MG63 (cell line): ENCODE data around the gene ZBTB20. TPM values are rescaled to one million over a fixed set of nuclear protein-coding genes. Genes with fewer than 3 reads are reported as not detected.

Source experiments
- DNase-seq: peaks from one replicate; pipeline ENCODE4 v3.0.0-alpha.2; 2020
- H3K27me3 ChIP-seq: fragments of 250-450 bp; sonication (Bioruptor Pico); 2 replicates; pipeline ENCODE4 v1.5.1; 2020; ENCODE audit warnings: mild to moderate bottlenecking, moderate library complexity
- H3K36me3 ChIP-seq: fragments of 250-450 bp; sonication (Bioruptor Pico); 2 replicates; pipeline ENCODE4 v1.5.1; 2020; ENCODE audit warnings: mild to moderate bottlenecking, moderate library complexity
- H3K4me3 ChIP-seq: fragments of 250-450 bp; sonication (Bioruptor Pico); 2 replicates; pipeline ENCODE4 v1.5.1; 2020; ENCODE audit warnings: mild to moderate bottlenecking, moderate library complexity
- H3K9me3 ChIP-seq: fragments of 250-450 bp; sonication (Bioruptor Pico); 2 replicates; pipeline ENCODE4 v1.5.1; 2020; ENCODE audit warnings: mild to moderate bottlenecking, moderate library complexity
- total RNA-seq: library from RNA; depleted of rRNA; stranded (reverse); fragments of >200 nt; shearing (Covaris generic); gene quantifications from 2 replicates; pipeline ENCODE4 v1.2.3, GENCODE V29; 2014; ENCODE audit warnings: low replicate concordance

Gene ZBTB20
- total RNA-seq, 1 experiment from 2014 or later = 6.5 TPM

DNA sequence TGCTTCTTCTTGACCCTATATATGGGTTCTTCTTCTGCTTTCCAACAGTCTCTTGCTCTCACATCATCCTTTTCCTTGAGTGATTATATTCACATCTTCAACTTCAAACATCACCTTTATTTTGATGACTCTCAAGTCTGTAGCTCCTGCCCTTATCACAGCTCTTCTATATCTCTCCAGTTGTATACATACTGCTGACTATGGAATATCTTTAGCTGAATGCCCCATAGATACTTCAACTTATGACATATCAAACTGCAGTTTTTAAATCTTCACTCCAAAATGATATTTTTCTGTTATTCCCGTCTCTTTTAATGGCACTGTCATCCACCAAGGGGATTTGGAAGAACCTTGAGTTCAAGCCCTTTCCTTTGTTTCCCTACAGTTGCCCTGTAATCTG, 139.1 kb downstream of the ZBTB20 start:
- H3K9me3 ChIP-seq = no peaks in the 10 kb centered on the region
- no peaks in the 10 kb centered on the region for H3K36me3 ChIP-seq
- no peak for DNase-seq
- H3K4me3 ChIP-seq = no peak overlapping the region
- no peaks in the 10 kb centered on the region for H3K27me3 ChIP-seq

DNA sequence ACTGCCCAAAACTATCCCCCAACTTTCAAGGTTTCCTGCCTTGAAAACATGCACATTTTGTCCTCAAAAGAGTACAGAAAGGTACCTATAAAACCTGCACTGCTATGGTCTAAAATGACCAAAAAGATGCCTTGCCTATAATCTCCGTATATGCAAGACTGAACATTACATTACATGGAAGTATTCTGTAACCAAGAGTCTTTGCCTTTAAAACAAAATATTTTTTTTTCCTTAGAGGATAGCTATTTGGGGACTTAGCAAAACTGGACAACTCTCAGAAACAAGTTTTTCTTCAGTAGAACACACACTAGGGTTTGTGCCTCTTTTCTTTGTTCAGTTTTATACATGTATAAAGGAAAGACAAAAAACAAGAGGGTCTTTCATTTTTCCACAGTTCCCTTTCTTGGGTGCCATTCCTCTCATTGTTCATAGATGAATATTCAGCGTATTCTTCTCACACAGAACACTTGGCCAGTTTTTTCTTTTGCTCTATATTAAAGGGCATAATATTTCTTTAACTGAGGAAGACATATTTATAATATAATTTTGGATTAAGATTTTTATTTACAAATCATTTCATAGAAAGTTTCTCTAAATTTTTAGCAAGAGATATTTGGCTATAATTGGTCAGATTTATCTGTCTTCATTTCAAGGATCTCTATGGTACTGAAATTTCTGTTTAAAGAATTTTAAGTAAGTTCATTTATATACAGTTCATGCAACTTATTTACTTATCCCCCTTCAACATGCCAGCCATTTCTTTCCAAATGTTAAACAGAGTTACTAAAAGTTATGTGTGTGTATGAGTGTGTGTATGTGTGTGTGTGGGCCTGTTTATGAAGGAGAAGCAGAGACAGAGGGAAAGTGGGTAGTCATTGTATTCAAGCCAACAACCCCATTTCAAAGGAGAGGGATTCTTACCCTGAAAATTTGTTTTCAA, 142.6 kb downstream of the ZBTB20 start:
- H3K27me3 ChIP-seq = no peaks in the 10 kb centered on the region
- no peak for DNase-seq
- H3K9me3 ChIP-seq = no peaks in the 10 kb centered on the region
- H3K36me3 ChIP-seq = no peaks in the 10 kb centered on the region
- no peak overlapping the region for H3K4me3 ChIP-seq

DNA sequence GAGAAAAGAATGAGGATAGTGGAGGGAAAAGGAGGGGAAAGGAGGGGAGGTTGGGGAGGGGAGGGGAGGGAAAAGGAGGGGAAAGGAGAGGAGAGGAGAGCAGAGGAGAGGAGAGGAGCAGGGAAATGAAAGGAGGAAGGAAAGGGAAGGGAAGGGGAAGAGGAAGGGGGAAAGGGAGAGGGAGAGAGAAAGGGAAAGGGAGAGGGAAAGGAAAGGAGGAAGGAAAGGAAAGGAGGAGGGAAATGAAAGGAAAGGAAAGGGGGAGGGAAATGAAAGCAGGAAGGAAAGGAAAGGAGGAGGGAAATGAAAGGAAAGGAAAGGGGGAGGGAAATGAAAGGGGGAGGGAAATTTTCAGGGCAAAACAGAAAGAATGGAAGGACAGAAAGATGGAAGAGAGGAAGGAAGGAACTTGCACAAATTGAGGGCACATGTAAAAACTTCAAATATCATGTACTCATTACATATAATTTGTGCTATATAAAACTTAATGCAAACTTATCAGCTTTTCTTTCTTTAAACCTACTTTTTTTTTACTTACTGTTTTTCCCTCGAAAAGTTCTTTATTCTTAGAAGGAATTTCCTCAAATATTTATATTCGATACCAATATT, 148.0 kb downstream of the ZBTB20 start:
- no peaks in the 10 kb centered on the region for H3K36me3 ChIP-seq
- H3K4me3 ChIP-seq = no peak overlapping the region
- no peaks in the 10 kb centered on the region for H3K27me3 ChIP-seq
- DNase-seq = no peak
- H3K9me3 ChIP-seq = no peaks in the 10 kb centered on the region

DNA sequence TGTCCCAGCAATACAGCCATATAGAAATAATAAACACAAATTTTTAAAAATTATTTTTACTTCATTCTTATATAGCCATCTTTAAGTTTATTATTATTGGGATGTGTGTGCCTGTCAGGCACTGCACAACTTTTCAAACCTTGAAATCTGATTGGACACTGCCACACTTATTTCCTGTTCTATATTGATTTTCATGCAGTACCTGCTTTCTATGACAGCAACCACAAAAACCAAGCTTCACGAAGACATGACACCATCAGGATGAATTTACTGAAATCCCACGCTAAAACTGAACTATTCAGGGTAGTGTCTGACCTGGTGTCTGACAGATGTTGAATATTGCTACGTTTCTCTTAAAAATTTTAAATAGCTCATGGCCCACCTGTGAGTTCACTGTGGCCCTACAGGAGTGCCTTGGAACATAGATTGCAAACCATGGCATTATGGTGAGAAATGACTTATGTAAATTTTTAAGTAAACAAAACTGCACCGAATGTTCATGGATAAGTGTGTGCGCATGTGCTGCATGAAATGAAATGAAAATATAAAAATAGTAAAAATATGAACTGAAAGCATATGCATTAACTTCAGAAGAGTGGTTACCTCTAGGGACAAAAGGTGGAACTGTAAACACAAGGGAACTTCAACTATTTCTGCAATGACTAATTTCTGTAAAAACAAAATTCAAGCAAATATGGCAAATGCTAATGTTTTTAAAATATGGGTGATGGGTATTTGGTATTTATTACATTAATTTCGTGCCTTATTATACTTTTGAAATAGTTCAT, 152.3 kb downstream of the ZBTB20 start:
- DNase-seq = no peak
- H3K4me3 ChIP-seq = no peak overlapping the region
- no peaks in the 10 kb centered on the region for H3K9me3 ChIP-seq
- no peaks in the 10 kb centered on the region for H3K36me3 ChIP-seq
- H3K27me3 ChIP-seq = no peaks in the 10 kb centered on the region

DNA sequence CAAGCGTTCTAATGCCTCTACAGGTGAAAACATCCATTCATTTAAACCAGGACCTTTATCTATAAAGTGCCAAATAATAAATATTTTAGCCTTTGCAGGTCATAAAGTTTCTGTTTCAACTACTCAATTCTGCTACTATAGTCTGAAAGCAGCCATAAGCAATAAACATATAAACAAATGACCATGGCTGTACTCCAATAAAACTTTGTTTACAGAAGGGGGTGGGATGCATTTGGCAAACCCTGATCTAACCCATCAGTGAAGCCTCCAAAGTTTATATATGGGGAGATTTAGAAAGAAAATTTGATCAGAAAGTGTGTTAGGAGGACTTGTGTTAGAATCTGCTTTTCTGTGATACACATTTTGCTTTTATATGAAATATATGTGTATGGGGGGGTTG, 161.3 kb downstream of the ZBTB20 start:
- no peaks in the 10 kb centered on the region for H3K9me3 ChIP-seq
- H3K27me3 ChIP-seq = no peaks in the 10 kb centered on the region
- H3K4me3 ChIP-seq = no peak overlapping the region
- no peak for DNase-seq
- H3K36me3 ChIP-seq = no peaks in the 10 kb centered on the region

DNA sequence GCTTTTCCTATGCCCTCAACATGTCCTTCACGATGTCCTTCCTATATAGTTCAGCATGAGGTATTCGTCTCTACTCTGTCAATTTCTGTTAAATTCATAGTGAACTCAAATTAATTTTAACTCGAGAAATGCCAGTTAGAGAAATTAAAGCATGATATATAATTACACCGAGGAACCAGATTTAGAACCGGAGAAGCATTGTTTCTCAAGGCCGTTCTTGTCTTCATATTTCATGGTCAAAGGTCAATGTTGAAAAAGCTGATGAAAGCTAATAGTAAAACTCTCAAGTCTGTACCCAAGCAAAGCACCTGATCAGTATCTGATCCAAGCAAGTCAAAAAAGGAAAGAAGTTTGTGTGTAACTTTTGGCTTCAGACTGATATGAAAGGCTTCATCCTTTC, 163.8 kb downstream of the ZBTB20 start:
- H3K27me3 ChIP-seq = no peaks in the 10 kb centered on the region

DNA sequence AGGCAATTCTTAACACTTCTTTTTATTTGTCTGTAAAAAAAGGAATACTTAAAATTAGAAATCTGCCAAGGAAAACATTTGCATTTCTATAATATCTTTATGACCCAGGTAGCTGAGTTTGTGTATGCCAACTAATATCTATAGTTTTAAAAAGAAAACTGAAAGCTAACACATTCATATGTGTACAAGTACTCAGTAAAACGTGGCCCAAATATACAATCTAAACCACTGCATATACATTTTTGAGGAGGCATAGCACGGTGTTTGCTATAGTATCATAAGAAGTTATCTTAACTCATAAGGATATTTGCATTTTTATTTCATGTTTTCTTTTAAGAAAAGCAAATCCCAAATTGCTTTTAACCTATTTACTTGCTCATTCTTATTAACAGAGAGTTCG, 172.7 kb downstream of the ZBTB20 start:
- DNase-seq = no peak
- no peak overlapping the region for H3K4me3 ChIP-seq
- H3K36me3 ChIP-seq = no peaks in the 10 kb centered on the region
- H3K27me3 ChIP-seq = no peaks in the 10 kb centered on the region
- H3K9me3 ChIP-seq = no peaks in the 10 kb centered on the region

More for the DNA sequence above, 163.8 kb downstream of the ZBTB20 start:
- Histone ChIP-seq H3K9me3 (no peaks in the 10 kb centered on the region), H3K36me3 (no peaks in the 10 kb centered on the region), H3K4me3 (no peak overlapping the region)
- no peak for DNase-seq

DNA sequence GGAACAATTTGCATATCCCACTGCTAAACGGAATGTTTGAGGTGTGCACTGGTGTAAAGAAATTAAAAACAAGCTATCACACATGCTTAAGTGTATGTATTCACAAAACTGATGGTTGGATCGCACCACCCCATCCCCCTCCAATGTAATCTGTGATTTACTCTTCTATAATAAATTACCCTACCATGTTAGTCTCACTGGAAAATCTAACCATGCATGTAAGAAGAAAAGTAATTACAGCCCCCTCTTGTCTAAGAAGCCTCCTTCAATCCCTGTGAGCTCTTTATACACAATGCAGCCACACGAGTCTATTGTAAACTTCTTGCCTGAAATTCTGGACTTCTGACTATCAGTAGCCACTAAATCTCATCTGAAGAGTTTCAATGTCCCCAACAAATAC, 173.6 kb downstream of the ZBTB20 start:
- Histone ChIP-seq H3K36me3 (no peaks in the 10 kb centered on the region), H3K27me3 (no peaks in the 10 kb centered on the region), H3K4me3 (no peak overlapping the region), H3K9me3 (no peaks in the 10 kb centered on the region)
- DNase-seq = no peak

DNA sequence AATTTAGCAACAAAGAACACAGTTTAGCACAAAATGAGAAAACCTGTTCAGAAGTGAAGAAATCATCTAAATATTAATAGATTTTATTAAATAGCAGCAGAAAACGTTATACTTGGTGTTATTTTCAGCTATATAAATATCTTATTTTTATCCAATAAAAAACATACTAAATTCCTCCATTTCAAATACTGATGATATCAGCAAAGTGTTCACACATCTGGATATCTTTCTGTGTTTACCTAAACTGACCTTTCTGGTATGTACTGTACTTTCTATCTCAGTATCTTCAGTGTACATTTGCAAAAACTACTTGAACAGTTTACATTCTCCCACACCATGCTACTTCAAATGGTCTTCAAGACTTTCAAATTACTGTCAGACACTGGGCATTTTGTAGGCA, 179.9 kb downstream of the ZBTB20 start:
- DNase-seq = no peak
- Histone ChIP-seq H3K4me3 (no peak overlapping the region), H3K9me3 (no peaks in the 10 kb centered on the region), H3K27me3 (no peaks in the 10 kb centered on the region), H3K36me3 (no peaks in the 10 kb centered on the region)

DNA sequence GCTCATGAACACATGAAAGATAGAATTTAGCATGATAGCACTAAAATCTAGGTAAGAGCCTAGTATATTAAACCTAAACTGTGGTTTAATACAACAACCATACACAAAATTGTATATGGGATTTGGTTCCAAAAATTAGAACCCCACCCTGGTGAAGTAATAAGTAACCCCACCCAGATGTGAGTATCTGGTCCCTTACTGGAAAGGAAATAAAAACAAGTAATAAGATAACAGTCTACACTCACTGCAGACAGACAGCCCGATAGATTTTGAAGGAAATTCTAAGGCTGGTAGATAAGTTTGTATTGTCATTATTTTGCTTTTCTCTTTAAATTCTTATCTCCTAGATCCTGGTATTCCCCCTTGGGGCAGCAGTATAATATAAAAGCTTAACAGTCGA, 184.9 kb downstream of the ZBTB20 start:
- Histone ChIP-seq H3K27me3 (no peaks in the 10 kb centered on the region), H3K36me3 (no peaks in the 10 kb centered on the region), H3K9me3 (no peaks in the 10 kb centered on the region), H3K4me3 (no peak overlapping the region)
- no peak for DNase-seq

DNA sequence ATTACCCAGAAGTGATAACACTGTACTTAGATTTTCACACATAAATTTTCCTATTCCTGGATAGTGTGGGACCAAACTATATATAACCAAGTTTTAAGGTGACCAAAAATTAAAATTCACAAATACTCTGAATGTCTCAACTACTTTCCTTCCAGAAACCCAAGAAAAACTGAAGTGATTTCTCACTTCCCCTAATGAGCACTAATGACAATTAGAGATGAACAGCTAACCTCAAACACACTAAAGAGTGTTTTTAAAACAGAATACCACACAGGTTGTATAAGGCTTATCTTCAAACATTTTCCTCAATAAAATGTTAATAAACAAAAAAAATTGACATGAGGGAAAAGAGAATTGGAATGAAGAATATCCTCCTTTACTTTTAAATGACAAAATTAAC, 188.2 kb downstream of the ZBTB20 start:
- H3K9me3 ChIP-seq = peaks cover 1% of the 10 kb centered on the region
- H3K36me3 ChIP-seq = no peaks in the 10 kb centered on the region
- no peak overlapping the region for H3K4me3 ChIP-seq
- DNase-seq = no peak
- no peaks in the 10 kb centered on the region for H3K27me3 ChIP-seq

DNA sequence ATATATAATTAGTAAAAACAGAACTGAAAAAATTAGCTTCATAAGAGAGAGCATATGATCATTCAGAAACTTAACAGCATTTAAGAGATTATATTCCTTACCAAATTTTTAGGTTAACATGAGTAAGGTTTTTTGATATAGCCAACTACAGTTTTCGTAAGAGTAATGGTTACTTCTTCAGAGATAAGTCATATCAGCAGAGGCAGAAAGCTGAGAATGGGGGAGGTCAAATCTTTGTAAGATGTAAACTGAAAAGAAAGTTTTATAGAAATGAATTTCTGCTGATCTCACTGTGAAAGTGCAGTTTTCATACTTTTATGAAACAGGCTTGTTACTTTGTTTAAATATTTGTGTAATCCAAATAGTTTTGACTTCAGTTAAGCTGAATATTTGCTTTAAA, 193.3 kb downstream of the ZBTB20 start:
- DNase-seq = no peak
- no peaks in the 10 kb centered on the region for H3K36me3 ChIP-seq
- H3K27me3 ChIP-seq = no peaks in the 10 kb centered on the region
- peaks cover 9% of the 10 kb centered on the region for H3K9me3 ChIP-seq
- no peak overlapping the region for H3K4me3 ChIP-seq

DNA sequence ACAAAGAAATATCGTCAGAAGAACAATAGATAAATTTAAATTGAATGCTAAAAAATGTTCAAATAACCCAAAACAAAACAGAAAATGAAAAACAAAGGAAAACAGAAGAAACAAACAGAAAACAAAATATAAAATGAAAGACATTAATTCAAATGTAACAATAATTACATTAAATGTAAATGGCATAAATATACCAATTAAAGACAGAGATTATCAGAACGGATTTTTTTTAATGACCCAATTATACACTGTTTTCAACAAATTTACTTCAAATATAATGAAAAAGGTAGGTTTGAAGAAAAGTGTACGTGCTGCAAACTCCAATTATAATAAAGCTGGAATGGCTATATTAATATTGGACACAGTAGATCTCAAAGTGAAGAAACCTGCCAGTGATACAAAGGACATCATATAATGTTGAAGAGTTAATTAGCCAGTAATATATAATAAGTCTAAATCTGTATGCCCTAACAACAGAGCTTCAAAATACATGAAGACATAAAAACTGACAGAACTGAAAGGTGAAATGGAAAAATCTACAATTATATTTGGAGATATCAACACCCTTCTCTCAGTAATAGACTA, 193.8 kb downstream of the ZBTB20 start:
- H3K9me3 ChIP-seq = peaks cover 9% of the 10 kb centered on the region
- H3K36me3 ChIP-seq = no peaks in the 10 kb centered on the region
- no peak for DNase-seq
- H3K4me3 ChIP-seq = no peak overlapping the region
- H3K27me3 ChIP-seq = no peaks in the 10 kb centered on the region

DNA sequence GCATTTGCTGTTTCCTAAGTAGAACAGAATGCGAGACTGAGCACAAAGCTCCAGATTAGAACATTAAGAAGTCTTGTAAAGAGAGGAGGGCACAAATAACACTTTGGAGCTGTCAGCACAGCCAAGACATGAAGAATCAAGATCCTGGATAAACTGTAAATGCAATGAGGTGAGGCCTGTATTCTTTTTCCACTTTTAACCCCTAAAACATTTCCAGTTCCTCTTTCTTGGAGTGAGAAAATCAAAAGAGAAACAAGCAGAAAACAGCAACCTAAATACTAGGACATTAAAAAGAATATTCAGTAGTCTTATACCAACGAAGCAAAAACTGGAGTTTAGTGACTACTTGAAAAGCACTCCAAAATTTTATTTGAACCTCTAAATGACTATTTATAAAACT, 204.3 kb downstream of the ZBTB20 start:
- Histone ChIP-seq H3K36me3 (no peaks in the 10 kb centered on the region), H3K27me3 (no peaks in the 10 kb centered on the region), H3K9me3 (no peaks in the 10 kb centered on the region), H3K4me3 (no peak overlapping the region)
- no peak for DNase-seq

DNA sequence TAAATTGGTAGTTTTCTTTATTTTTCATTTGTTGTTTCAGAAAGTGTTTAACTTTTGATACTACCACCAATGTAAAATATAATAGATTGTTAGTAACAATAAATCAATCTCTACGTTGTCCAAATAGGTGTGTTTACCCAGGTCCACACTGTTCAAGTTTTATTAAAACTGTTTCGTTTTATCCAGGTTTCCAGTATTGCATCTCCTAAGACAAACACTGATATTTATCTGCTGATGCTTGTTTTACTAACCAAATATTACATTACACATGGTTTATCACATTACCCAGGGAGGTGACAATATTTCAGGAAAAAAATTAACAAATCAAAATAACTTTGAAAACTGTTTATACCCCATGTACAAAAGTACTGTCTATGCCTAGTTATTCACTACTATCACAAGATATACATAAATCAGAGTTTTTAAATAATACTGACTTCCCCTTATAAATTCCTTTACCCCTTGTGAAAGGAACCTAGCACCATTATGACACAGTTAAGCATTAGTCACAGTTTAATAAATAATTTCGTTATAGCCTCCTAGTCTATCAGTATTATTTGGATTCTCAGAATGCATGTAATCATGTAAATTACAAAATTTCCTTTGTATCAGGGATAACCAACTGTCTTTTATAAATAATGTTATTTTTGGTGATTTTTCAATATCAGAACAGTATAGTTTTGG, 205.3 kb downstream of the ZBTB20 start:
- Histone ChIP-seq H3K9me3 (no peaks in the 10 kb centered on the region), H3K36me3 (no peaks in the 10 kb centered on the region), H3K27me3 (no peaks in the 10 kb centered on the region), H3K4me3 (no peak overlapping the region)
- DNase-seq = no peak

DNA sequence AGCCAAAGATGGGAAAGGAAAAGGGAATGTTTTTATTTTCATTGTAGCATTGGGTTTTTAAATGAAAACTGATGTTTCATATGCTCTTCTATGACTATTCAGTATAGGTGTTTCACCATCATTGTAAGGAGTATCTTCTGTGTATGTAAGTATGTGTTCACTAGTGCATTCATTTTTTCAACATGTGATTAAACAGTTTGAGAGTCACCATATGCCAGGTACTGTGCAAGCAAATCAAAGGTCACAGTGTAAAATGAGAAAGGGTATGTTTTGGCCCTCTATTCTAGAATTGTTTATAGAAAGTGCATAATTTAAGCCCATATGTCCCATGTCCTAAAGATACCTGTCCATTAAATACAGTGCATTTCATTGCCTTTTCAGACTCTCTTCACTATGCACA, 207.2 kb downstream of the ZBTB20 start:
- no peaks in the 10 kb centered on the region for H3K36me3 ChIP-seq
- no peaks in the 10 kb centered on the region for H3K9me3 ChIP-seq
- no peak overlapping the region for H3K4me3 ChIP-seq
- H3K27me3 ChIP-seq = no peaks in the 10 kb centered on the region
- no peak for DNase-seq
